ENCODE data around the gene HOPX. TPM values are rescaled to one million over a fixed set of nuclear protein-coding genes. Genes with fewer than 3 reads are reported as not detected.

HOPX gene
- total RNA-seq, 3 donors from 2014 or later (not counting 1 experiment from before 2014, with no cell fraction given) = 152 to 240 (median 167) TPM

DNA sequence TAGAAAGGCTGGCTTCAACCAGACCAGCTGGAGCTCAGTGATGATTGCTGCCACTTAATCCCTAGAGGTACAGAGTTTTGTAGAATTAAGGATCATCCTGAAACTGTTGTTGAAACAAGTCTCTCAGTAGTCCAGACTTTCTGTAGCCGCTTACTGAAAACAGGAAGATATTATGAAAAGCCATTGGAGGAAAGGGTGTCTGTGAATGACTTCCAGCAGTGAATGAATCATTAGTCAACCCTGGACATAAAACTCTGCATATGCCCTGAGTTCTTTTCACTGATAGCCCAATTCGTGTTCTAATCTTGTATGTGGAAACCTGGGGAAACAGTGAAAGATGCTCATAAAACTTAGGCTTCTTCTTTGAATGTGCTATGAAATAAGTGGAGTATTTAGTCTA is 14.8 kb downstream of the HOPX start:
- TF ChIP-seq, protein P1, sequence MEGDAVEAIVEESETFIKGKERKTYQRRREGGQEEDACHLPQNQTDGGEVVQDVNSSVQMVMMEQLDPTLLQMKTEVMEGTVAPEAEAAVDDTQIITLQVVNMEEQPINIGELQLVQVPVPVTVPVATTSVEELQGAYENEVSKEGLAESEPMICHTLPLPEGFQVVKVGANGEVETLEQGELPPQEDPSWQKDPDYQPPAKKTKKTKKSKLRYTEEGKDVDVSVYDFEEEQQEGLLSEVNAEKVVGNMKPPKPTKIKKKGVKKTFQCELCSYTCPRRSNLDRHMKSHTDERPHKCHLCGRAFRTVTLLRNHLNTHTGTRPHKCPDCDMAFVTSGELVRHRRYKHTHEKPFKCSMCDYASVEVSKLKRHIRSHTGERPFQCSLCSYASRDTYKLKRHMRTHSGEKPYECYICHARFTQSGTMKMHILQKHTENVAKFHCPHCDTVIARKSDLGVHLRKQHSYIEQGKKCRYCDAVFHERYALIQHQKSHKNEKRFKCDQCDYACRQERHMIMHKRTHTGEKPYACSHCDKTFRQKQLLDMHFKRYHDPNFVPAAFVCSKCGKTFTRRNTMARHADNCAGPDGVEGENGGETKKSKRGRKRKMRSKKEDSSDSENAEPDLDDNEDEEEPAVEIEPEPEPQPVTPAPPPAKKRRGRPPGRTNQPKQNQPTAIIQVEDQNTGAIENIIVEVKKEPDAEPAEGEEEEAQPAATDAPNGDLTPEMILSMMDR (IDR thresholded peaks at IDR 0.05) = no peak
- Histone ChIP-seq H3K9me3 (ENCODE audit: control insufficient read depth, insufficient read depth, low read length) (peaks cover 10% of the 10 kb centered on the region), H3K27ac (ENCODE audit: low read length) (no peak overlapping the region), H3K27me3 (ENCODE audit: control insufficient read depth, insufficient read depth, low read length) (no peaks in the 10 kb centered on the region), H3K4me1 (ENCODE audit: control insufficient read depth, insufficient read depth, low read length) (no peaks in the 10 kb centered on the region), H3K4me3 (ENCODE audit: low read length) (no peak overlapping the region), H3K36me3 (ENCODE audit: control insufficient read depth, insufficient read depth, low read length) (no peaks in the 10 kb centered on the region)
- no peak for DNase-seq
- H3K36me3 Mint-ChIP-seq = no peaks in the 10 kb centered on the region
- H3K9me3 Mint-ChIP-seq = no peaks in the 10 kb centered on the region
- ATAC-seq = no peak
- H3K4me3 Mint-ChIP-seq = no peak overlapping the region
- no peaks in the 10 kb centered on the region for H3K27me3 Mint-ChIP-seq (ENCODE audit: low read depth in 2 of 2)
- H3K27ac Mint-ChIP-seq = no peak overlapping the region
- 46% methylated on average over 2 of the region's 2 CpGs for WGBS (ENCODE audit: insufficient coverage)
- intact Hi-C loops (cut with micrococcal nuclease) = no loop called here
- no peaks in the 10 kb centered on the region for H3K4me1 Mint-ChIP-seq

DNA sequence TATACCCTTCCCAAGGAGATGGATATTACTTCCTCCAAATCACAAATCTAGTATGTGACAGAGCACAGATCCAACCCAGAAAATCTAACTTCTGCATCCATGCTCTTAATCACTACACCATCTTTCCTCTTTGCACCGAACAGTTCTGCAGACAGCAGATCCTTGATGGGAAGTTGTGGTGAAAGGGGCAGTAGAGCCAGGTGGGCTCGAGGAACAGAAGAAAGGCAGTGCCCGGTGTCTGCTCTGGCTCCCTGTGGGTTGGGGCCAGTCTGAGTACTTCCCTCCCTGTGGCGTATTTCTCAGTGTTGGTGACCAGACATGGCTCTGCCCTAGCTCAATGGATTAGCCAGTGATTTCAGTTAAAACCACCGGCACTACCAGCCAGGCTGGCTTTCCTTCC is 15.3 kb downstream of the HOPX start:
- ATAC-seq (no peak), DNase-seq (no peak)
- 38% methylated on average over 4 of the region's 5 CpGs for WGBS (ENCODE audit: insufficient coverage)
- H3K4me3 ChIP-seq (ENCODE audit: low read length) = no peak overlapping the region
- intact Hi-C loops (cut with micrococcal nuclease) = no loop called here
- Mint-ChIP-seq H3K4me3 (no peak overlapping the region), H3K9me3 (no peaks in the 10 kb centered on the region), H3K27me3 (ENCODE audit: low read depth in 2 of 2) (no peaks in the 10 kb centered on the region), H3K36me3 (no peaks in the 10 kb centered on the region), H3K4me1 (no peaks in the 10 kb centered on the region), H3K27ac (no peak overlapping the region)
- H3K27me3 ChIP-seq (ENCODE audit: control insufficient read depth, insufficient read depth, low read length) = no peaks in the 10 kb centered on the region
- H3K4me1 ChIP-seq (ENCODE audit: control insufficient read depth, insufficient read depth, low read length) = no peaks in the 10 kb centered on the region
- H3K27ac ChIP-seq (ENCODE audit: low read length) = no peak overlapping the region
- H3K36me3 ChIP-seq (ENCODE audit: control insufficient read depth, insufficient read depth, low read length) = no peaks in the 10 kb centered on the region
- TF ChIP-seq, protein P1 (IDR thresholded peaks at IDR 0.05) = no peak
- peaks cover 10% of the 10 kb centered on the region for H3K9me3 ChIP-seq (ENCODE audit: control insufficient read depth, insufficient read depth, low read length)

GRCh38 chr4:56662782-56663468 is 18.2 kb downstream of the HOPX start:
- Mint-ChIP-seq H3K36me3 (no peaks in the 10 kb centered on the region), H3K9me3 (no peaks in the 10 kb centered on the region), H3K4me1 (peaks cover 5 to 8% of the 10 kb centered on the region in 2 donors), H3K27me3 (ENCODE audit: low read depth in 2 of 2) (no peaks in the 10 kb centered on the region), H3K4me3 (no peak overlapping the region), H3K27ac (no peak overlapping the region)
- no peaks in the 10 kb centered on the region for H3K9me3 ChIP-seq (ENCODE audit: control insufficient read depth, insufficient read depth, low read length)
- ATAC-seq = no peak
- H3K36me3 ChIP-seq (ENCODE audit: control insufficient read depth, insufficient read depth, low read length) = no peaks in the 10 kb centered on the region
- WGBS (ENCODE audit: insufficient coverage) = 95% methylated on average over 3 of the region's 3 CpGs
- H3K4me1 ChIP-seq (ENCODE audit: control insufficient read depth, insufficient read depth, low read length) = no peaks in the 10 kb centered on the region
- DNase-seq = no peak
- intact Hi-C loops (cut with micrococcal nuclease) = no loop called here
- H3K27me3 ChIP-seq (ENCODE audit: control insufficient read depth, insufficient read depth, low read length) = no peaks in the 10 kb centered on the region
- TF ChIP-seq, protein P1 (IDR thresholded peaks at IDR 0.05) = no peak
- no peak overlapping the region for H3K27ac ChIP-seq (ENCODE audit: low read length)
- no peak overlapping the region for H3K4me3 ChIP-seq (ENCODE audit: low read length)

DNA sequence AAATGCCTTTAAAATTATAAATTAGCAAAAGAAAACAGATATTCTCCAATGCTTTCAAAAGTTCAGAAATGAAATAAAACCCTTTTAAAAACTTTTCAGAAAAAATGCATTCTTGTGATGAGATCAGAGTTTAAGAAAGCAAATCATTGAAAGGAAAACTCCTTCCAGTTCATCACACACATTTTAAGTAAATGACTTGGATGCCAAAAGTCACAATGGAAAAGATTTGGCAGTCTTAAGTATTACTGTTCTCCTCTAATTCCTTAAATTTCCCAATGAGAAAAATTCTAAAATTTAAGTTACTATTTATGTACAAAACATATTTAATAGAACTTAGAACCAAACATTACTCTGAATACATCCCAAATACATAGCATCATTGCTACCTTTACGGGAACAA is 21.1 kb downstream of the HOPX start:
- no peaks in the 10 kb centered on the region for H3K9me3 ChIP-seq (ENCODE audit: control insufficient read depth, insufficient read depth, low read length)
- H3K4me3 ChIP-seq (ENCODE audit: low read length) = no peak overlapping the region
- H3K27me3 ChIP-seq (ENCODE audit: control insufficient read depth, insufficient read depth, low read length) = no peaks in the 10 kb centered on the region
- WGBS (ENCODE audit: insufficient coverage) = no CpG with 5 or more reads among the region's 1 CpG
- no peaks in the 10 kb centered on the region for H3K36me3 ChIP-seq (ENCODE audit: control insufficient read depth, insufficient read depth, low read length)
- Mint-ChIP-seq H3K4me1 (peaks cover 27 to 29% of the 10 kb centered on the region in 2 donors), H3K4me3 (no peak overlapping the region), H3K9me3 (no peaks in the 10 kb centered on the region), H3K27ac (no peak overlapping the region), H3K27me3 (ENCODE audit: low read depth in 2 of 2) (no peaks in the 10 kb centered on the region), H3K36me3 (no peaks in the 10 kb centered on the region)
- H3K4me1 ChIP-seq (ENCODE audit: control insufficient read depth, insufficient read depth, low read length) = peaks cover 20% of the 10 kb centered on the region
- ATAC-seq (no peak), DNase-seq (no peak)
- TF ChIP-seq, protein P1 (IDR thresholded peaks at IDR 0.05) = no peak
- intact Hi-C loops (cut with micrococcal nuclease) = loop anchor here (5.0 to 10.0 kb wide), 2 partner anchors 245 to 1113 kb away; partner anchors contain the start of genes CLOCK and REST
- H3K27ac ChIP-seq (ENCODE audit: low read length) = no peak overlapping the region
